ENCODE results near the gene AP2M1.

DNA sequence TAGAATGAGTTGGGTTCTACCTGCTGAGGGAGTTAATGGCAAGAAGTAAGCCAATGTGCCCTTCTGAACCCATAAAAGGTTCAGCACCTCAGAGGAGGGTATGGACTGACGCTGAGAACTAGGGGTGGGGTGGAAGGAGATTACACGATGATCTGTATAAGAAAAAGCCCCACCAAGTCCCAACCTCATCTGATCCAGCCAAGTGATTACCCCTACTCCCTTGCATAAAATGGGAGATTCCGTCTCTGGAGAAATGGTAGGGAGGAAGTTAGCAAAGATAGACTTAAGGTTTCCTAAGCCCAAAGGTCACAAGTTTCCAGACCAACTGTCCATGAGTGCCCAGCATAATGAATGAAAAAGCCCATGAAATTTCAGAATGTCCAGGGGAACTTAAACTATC is 26.6 kb upstream of the AP2M1 start:
- TF ChIP-seq, protein P1, sequence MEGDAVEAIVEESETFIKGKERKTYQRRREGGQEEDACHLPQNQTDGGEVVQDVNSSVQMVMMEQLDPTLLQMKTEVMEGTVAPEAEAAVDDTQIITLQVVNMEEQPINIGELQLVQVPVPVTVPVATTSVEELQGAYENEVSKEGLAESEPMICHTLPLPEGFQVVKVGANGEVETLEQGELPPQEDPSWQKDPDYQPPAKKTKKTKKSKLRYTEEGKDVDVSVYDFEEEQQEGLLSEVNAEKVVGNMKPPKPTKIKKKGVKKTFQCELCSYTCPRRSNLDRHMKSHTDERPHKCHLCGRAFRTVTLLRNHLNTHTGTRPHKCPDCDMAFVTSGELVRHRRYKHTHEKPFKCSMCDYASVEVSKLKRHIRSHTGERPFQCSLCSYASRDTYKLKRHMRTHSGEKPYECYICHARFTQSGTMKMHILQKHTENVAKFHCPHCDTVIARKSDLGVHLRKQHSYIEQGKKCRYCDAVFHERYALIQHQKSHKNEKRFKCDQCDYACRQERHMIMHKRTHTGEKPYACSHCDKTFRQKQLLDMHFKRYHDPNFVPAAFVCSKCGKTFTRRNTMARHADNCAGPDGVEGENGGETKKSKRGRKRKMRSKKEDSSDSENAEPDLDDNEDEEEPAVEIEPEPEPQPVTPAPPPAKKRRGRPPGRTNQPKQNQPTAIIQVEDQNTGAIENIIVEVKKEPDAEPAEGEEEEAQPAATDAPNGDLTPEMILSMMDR (IDR thresholded peaks at IDR 0.05; ENCODE audit: low read depth, low read length, missing input control) = no peak
- TF ChIP-seq SP1 (IDR thresholded peaks at IDR 0.05) (no peak), EGR1 (IDR thresholded peaks at IDR 0.05; ENCODE audit: low read depth in 2 of 2) (no peak), TAF1 (conservative IDR thresholded peaks at IDR 0.05) (no peak), RAD21 (IDR thresholded peaks at IDR 0.05) (no peak)
- TF ChIP-seq, protein P2, sequence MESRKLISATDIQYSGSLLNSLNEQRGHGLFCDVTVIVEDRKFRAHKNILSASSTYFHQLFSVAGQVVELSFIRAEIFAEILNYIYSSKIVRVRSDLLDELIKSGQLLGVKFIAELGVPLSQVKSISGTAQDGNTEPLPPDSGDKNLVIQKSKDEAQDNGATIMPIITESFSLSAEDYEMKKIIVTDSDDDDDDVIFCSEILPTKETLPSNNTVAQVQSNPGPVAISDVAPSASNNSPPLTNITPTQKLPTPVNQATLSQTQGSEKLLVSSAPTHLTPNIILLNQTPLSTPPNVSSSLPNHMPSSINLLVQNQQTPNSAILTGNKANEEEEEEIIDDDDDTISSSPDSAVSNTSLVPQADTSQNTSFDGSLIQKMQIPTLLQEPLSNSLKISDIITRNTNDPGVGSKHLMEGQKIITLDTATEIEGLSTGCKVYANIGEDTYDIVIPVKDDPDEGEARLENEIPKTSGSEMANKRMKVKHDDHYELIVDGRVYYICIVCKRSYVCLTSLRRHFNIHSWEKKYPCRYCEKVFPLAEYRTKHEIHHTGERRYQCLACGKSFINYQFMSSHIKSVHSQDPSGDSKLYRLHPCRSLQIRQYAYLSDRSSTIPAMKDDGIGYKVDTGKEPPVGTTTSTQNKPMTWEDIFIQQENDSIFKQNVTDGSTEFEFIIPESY (IDR thresholded peaks at IDR 0.05) = no peak
